H9 (cell line): Measurements from ENCODE around the gene FARS2. TPM values are rescaled to one million over a fixed set of nuclear protein-coding genes. Genes with fewer than 3 reads are reported as not detected.

ENCODE experiments used
- DNase-seq: peaks from one replicate; pipeline ENCODE4 v3.0.0-alpha.2; 2017
- H2AFZ ChIP-seq: one replicate; pipeline ENCODE4 v1.6.1; 2013; ENCODE audit warnings: mild to moderate bottlenecking, low read length, control low read depth, moderate library complexity
- H2AK5ac ChIP-seq: 2 replicates; pipeline ENCODE4 v1.6.1; 2013; ENCODE audit warnings: low read length, control low read depth, mixed read lengths; ENCODE audit not compliant: insufficient read length
- H2BK120ac ChIP-seq: one replicate; pipeline ENCODE4 v1.6.1; 2013; ENCODE audit warnings: low read depth, mild to moderate bottlenecking, low read length, control low read depth, inconsistent platforms; ENCODE audit not compliant: poor library complexity, severe bottlenecking
- H2BK12ac ChIP-seq: 2 replicates; pipeline ENCODE4 v1.6.1; 2013; ENCODE audit warnings: low read length, control low read depth, mixed read lengths, low read depth; ENCODE audit not compliant: insufficient read length
- H2BK15ac ChIP-seq: 2 replicates; pipeline ENCODE4 v1.6.1; 2013; ENCODE audit warnings: low read depth, low read length, control low read depth
- H2BK20ac ChIP-seq: one replicate; pipeline ENCODE4 v1.6.1; 2013; ENCODE audit warnings: low read depth, mild to moderate bottlenecking, low read length, control low read depth, inconsistent platforms; ENCODE audit not compliant: poor library complexity, severe bottlenecking
- H2BK5ac ChIP-seq: 2 replicates; pipeline ENCODE4 v1.6.1; 2013; ENCODE audit warnings: low read length, control low read depth, mixed read lengths; ENCODE audit not compliant: insufficient read length
- H3K14ac ChIP-seq: 2 replicates; pipeline ENCODE4 v1.6.1; 2013; ENCODE audit warnings: low read length, control low read depth; ENCODE audit not compliant: insufficient read depth
- H3K18ac ChIP-seq: 2 replicates; pipeline ENCODE4 v1.6.1; 2013; ENCODE audit warnings: low read depth, mild to moderate bottlenecking, mixed read lengths, low read length, control low read depth; ENCODE audit not compliant: insufficient read length
- H3K23ac ChIP-seq: 2 replicates; pipeline ENCODE4 v1.6.1; 2013; ENCODE audit warnings: low read length, control low read depth, mixed read lengths, low read depth; ENCODE audit not compliant: insufficient read length
- H3K23me2 ChIP-seq: 2 replicates; pipeline ENCODE4 v1.6.1; 2013; ENCODE audit warnings: low read depth, mild to moderate bottlenecking, mixed read lengths, low read length, control low read depth; ENCODE audit not compliant: insufficient read length, poor library complexity, severe bottlenecking
- H3K27ac ChIP-seq: 2 replicates; pipeline ENCODE4 v1.5.1; 2013; ENCODE audit warnings: low read length, control low read depth, mixed read lengths, low read depth; ENCODE audit not compliant: insufficient read length
- H3K27me3 ChIP-seq: 2 replicates; pipeline ENCODE4 v1.6.1; 2013; ENCODE audit warnings: low read length, control low read depth, inconsistent platforms; ENCODE audit not compliant: insufficient read depth
- H3K4ac ChIP-seq: 2 replicates; pipeline ENCODE4 v1.6.1; 2013; ENCODE audit warnings: low read depth, mild to moderate bottlenecking, control low read depth, inconsistent platforms, low read length, moderate library complexity
- H3K4me1 ChIP-seq: 2 replicates; pipeline ENCODE4 v1.6.1; 2013; ENCODE audit warnings: low read length, control low read depth, inconsistent platforms; ENCODE audit not compliant: insufficient read depth
- H3K4me2 ChIP-seq: 2 replicates; pipeline ENCODE4 v1.6.1; 2013; ENCODE audit warnings: low read length, control low read depth, mixed read lengths; ENCODE audit not compliant: insufficient read length, insufficient read depth
- H3K56ac ChIP-seq: 2 replicates; pipeline ENCODE4 v1.6.1; 2013; ENCODE audit warnings: low read depth, mild to moderate bottlenecking, mixed read lengths, low read length, control low read depth; ENCODE audit not compliant: insufficient read length
- H3K79me1 ChIP-seq: 2 replicates; pipeline ENCODE4 v1.6.1; 2013; ENCODE audit warnings: low read depth, mild to moderate bottlenecking, moderate library complexity, low read length, control low read depth, inconsistent platforms; ENCODE audit not compliant: insufficient read depth, poor library complexity, severe bottlenecking
- H3K79me2 ChIP-seq: 2 replicates; pipeline ENCODE4 v1.6.1; 2013; ENCODE audit warnings: low read length, control low read depth, inconsistent platforms; ENCODE audit not compliant: insufficient read depth
- H3K9ac ChIP-seq: 2 replicates; pipeline ENCODE4 v1.6.1; 2013; ENCODE audit warnings: low read length, control low read depth, mixed read lengths; ENCODE audit not compliant: insufficient read length; ENCODE audit errors: extremely low read depth
- H3K9me3 ChIP-seq: one replicate; pipeline ENCODE4 v1.6.1; 2013; ENCODE audit warnings: low read depth, low read length, inconsistent platforms; ENCODE audit not compliant: control insufficient read depth
- H3T11ph ChIP-seq: one replicate; pipeline ENCODE4 v1.6.1; 2013; ENCODE audit warnings: mild to moderate bottlenecking, low read length, control low read depth, inconsistent platforms
- H4K20me1 ChIP-seq: one replicate; pipeline ENCODE4 v1.6.1; 2013; ENCODE audit not compliant: control insufficient read depth, insufficient read length, insufficient read depth
- H4K5ac ChIP-seq: 2 replicates; pipeline ENCODE4 v1.6.1; 2013; ENCODE audit warnings: low read depth, mild to moderate bottlenecking, mixed read lengths, low read length, control low read depth; ENCODE audit not compliant: insufficient read length
- H4K8ac ChIP-seq: replicated peaks from 2 replicates; pipeline ENCODE4 v1.6.1; 2013; ENCODE audit warnings: low read length, control low read depth, mixed read lengths, low read depth; ENCODE audit not compliant: insufficient read length
- H4K91ac ChIP-seq: 2 replicates; pipeline ENCODE4 v1.6.1; 2013; ENCODE audit warnings: low read depth, mild to moderate bottlenecking, moderate library complexity, mixed read lengths, low read length, control low read depth; ENCODE audit not compliant: insufficient read length
- H3K27ac Mint-ChIP-seq, 3 experiments: 2 replicates in 2 of 3; 3 replicates in 1 of 3; pipeline ENCODE4 v1.8.0; 2020 to 2021; ENCODE audit warnings: mixed read lengths in 3 of 3, mild to moderate bottlenecking in 1 of 3, moderate library complexity in 1 of 3
- H3K27me3 Mint-ChIP-seq: 2 replicates; pipeline ENCODE4 v1.8.0; 2021; ENCODE audit warnings: low read depth, mild to moderate bottlenecking, moderate library complexity, mixed read lengths
- H3K36me3 Mint-ChIP-seq, 3 experiments: 2 replicates in 2 of 3; 3 replicates in 1 of 3; pipeline ENCODE4 v1.8.0; 2020 to 2021; ENCODE audit warnings: low read depth in 3 of 3, mixed read lengths in 3 of 3; ENCODE audit not compliant: insufficient read depth in 1 of 3
- H3K4me1 Mint-ChIP-seq, 2 experiments: 2 replicates each; pipeline ENCODE4 v1.8.0; 2020; ENCODE audit warnings: mixed read lengths in 2 of 2
- H3K4me3 Mint-ChIP-seq, 2 experiments: 2 replicates in 1 of 2; 3 replicates in 1 of 2; pipeline ENCODE4 v1.8.0; 2020 to 2021; ENCODE audit warnings: mild to moderate bottlenecking in 2 of 2, mixed read lengths in 2 of 2, moderate library complexity in 1 of 2
- H3K9me3 Mint-ChIP-seq, 2 experiments: 2 replicates in 1 of 2; 3 replicates in 1 of 2; pipeline ENCODE4 v1.8.0; 2020; ENCODE audit warnings: mild to moderate bottlenecking in 2 of 2, mixed read lengths in 2 of 2, moderate library complexity in 1 of 2
- WGBS: extraction: QIAGEN DNeasy Blood & Tissue Kit; methylation state at CpG from one replicate; pipeline ENCODE4 v1.1.7; 2013; ENCODE audit warnings: missing lambda C conversion rate, low lambda C conversion rate, mixed read lengths; ENCODE audit not compliant: insufficient read length; ENCODE audit errors: extremely low coverage; 5-methylcytosine and 5-hydroxymethylcytosine counted together
- total RNA-seq: library from RNA; stranded (reverse); gene quantifications from 2 replicates; pipeline ENCODE4 v1.2.1, GENCODE V29; 2021
- TF ChIP-seq, protein P1 (sequence below): fragments of 200-600 bp; sonication (generic); conservative IDR thresholded peaks from 3 replicates; pipeline ENCODE4 v1.8.0; 2021; ENCODE audit warnings: antibody characterized with exemption, mild to moderate bottlenecking

FARS2 gene
- total RNA-seq, 1 experiment from 2014 or later, result 8.5 TPM

- Histone ChIP-seq H4K20me1 (no peaks in the 10 kb centered on the region), H4K5ac (no peak overlapping the region), H3K14ac (no peak overlapping the region), H2BK120ac (no peak overlapping the region), H3K56ac (no peak overlapping the region), H2AFZ (no peak overlapping the region), H3K79me1 (no peaks in the 10 kb centered on the region), H3K4me2 (no peak overlapping the region), H2BK20ac (no peak overlapping the region), H3K9me3 (no peaks in the 10 kb centered on the region), H3K27me3 (no peaks in the 10 kb centered on the region), H3K27ac (no peak overlapping the region), H4K8ac (no peak overlapping the region), H3K9ac (no peak overlapping the region), H4K91ac (no peak overlapping the region), H3K23me2 (no peaks in the 10 kb centered on the region), H3T11ph (no peak overlapping the region), H3K18ac (no peak overlapping the region), H3K4ac (no peak overlapping the region), H3K79me2 (no peaks in the 10 kb centered on the region), H2BK12ac (no peak overlapping the region), H2AK5ac (no peak overlapping the region), H2BK15ac (no peak overlapping the region), H3K23ac (no peak overlapping the region), H3K4me1 (0 out of 2 replicates have a peak, but pooled peaks cover 2% of the 10 kb centered on the region), H2BK5ac (no peak overlapping the region)
- WGBS, result no CpG with 5 or more reads among the region's 5 CpGs
- Mint-ChIP-seq H3K4me1 (peaks cover 10% of the 10 kb centered on the region in 2 experiments), H3K27ac (no peak overlapping the region), H3K27me3 (no peaks in the 10 kb centered on the region), H3K36me3 (no peaks in the 10 kb centered on the region), H3K9me3 (no peaks in the 10 kb centered on the region), H3K4me3 (no peak overlapping the region)
- TF ChIP-seq, protein P1, sequence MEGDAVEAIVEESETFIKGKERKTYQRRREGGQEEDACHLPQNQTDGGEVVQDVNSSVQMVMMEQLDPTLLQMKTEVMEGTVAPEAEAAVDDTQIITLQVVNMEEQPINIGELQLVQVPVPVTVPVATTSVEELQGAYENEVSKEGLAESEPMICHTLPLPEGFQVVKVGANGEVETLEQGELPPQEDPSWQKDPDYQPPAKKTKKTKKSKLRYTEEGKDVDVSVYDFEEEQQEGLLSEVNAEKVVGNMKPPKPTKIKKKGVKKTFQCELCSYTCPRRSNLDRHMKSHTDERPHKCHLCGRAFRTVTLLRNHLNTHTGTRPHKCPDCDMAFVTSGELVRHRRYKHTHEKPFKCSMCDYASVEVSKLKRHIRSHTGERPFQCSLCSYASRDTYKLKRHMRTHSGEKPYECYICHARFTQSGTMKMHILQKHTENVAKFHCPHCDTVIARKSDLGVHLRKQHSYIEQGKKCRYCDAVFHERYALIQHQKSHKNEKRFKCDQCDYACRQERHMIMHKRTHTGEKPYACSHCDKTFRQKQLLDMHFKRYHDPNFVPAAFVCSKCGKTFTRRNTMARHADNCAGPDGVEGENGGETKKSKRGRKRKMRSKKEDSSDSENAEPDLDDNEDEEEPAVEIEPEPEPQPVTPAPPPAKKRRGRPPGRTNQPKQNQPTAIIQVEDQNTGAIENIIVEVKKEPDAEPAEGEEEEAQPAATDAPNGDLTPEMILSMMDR, result no peak
- DNase-seq, result no peak
These were observed 166.3 kb downstream of the FARS2 start for GRCh38 chr6:5427586-5427985.
